ENCODE results near the gene TBC1D17.

TBC1D17 gene

GRCh38 chr19:49887037-49887664, 9.6 kb downstream of the TBC1D17 start:
- no peak for TF ChIP-seq CTCF (IDR thresholded peaks at IDR 0.05)
- no peak for TF ChIP-seq ZFX (IDR thresholded peaks at IDR 0.05; ENCODE audit: borderline replicate concordance)

GRCh38 chr19:49887665-49888509, 10.4 kb downstream of the TBC1D17 start:
- TF ChIP-seq CTCF (IDR thresholded peaks at IDR 0.05) = no peak
- TF ChIP-seq ZFX (IDR thresholded peaks at IDR 0.05; ENCODE audit: borderline replicate concordance) = no peak
- H3K27ac ChIP-seq = no peak overlapping the region

More at GRCh38 chr19:49887037-49887664, 9.6 kb downstream of the TBC1D17 start:
- H3K27ac ChIP-seq = no peak overlapping the region

- TF ChIP-seq CTCF (IDR thresholded peaks at IDR 0.05) (no peak), ZFX (IDR thresholded peaks at IDR 0.05; ENCODE audit: borderline replicate concordance) (no peak)
- no peak overlapping the region for H3K27ac ChIP-seq
Measured at GRCh38 chr19:49888510-49888824, 11.0 kb downstream of the TBC1D17 start.

GRCh38 chr19:49889038-49889686, 11.7 kb downstream of the TBC1D17 start:
- TF ChIP-seq ZFX (IDR thresholded peaks at IDR 0.05; ENCODE audit: borderline replicate concordance) (no peak), CTCF (IDR thresholded peaks at IDR 0.05) (no peak)
- peak overlapping the region; percentile 89 for H3K27ac ChIP-seq

GRCh38 chr19:49889687-49890348, 12.3 kb downstream of the TBC1D17 start:
- TF ChIP-seq ZFX (IDR thresholded peaks at IDR 0.05; ENCODE audit: borderline replicate concordance) (no peak), CTCF (IDR thresholded peaks at IDR 0.05) (peak; percentile 97)
- H3K27ac ChIP-seq = peak overlapping the region; percentile 89

- no peak for TF ChIP-seq ZFX (IDR thresholded peaks at IDR 0.05; ENCODE audit: borderline replicate concordance)
- peak; percentile 78 for TF ChIP-seq CTCF (IDR thresholded peaks at IDR 0.05)
- peak overlapping the region; percentile 89 for H3K27ac ChIP-seq
Measured at GRCh38 chr19:49890349-49891311, 13.1 kb downstream of the TBC1D17 start.
